GM06990 (cell line): Measurements from ENCODE around the gene AGRP.

Source experiments
- DNase-seq: peaks from one replicate; pipeline ENCODE4 v3.0.0-alpha.2; 2011; ENCODE audit not compliant: insufficient read length; ENCODE audit errors: extremely low read depth
- H3K27me3 ChIP-seq: replicated peaks from 2 replicates; pipeline ENCODE4 v1.6.0; 2011; ENCODE audit warnings: low read length; ENCODE audit not compliant: control insufficient read depth, insufficient read depth
- H3K36me3 ChIP-seq: 2 replicates; pipeline ENCODE4 v1.5.1; 2011; ENCODE audit warnings: low read length; ENCODE audit not compliant: control insufficient read depth, insufficient read depth
- H3K4me3 ChIP-seq: replicated peaks from 2 replicates; pipeline ENCODE4 v1.5.1; 2011; ENCODE audit warnings: low read depth, mild to moderate bottlenecking, control low read depth, low read length
- TF ChIP-seq, protein P1 (sequence below): IDR thresholded peaks from 2 replicates; pipeline ENCODE4 v1.5.1; 2011; ENCODE audit warnings: low read length, control low read depth, mild to moderate bottlenecking, inconsistent platforms; ENCODE audit not compliant: insufficient read depth, poor library complexity, severe bottlenecking

Gene AGRP

GRCh38 chr16:67454104-67454503 is 29.2 kb downstream of the AGRP start:
- H3K4me3 ChIP-seq = no peak overlapping the region
- no peak for DNase-seq
- TF ChIP-seq, protein P1, sequence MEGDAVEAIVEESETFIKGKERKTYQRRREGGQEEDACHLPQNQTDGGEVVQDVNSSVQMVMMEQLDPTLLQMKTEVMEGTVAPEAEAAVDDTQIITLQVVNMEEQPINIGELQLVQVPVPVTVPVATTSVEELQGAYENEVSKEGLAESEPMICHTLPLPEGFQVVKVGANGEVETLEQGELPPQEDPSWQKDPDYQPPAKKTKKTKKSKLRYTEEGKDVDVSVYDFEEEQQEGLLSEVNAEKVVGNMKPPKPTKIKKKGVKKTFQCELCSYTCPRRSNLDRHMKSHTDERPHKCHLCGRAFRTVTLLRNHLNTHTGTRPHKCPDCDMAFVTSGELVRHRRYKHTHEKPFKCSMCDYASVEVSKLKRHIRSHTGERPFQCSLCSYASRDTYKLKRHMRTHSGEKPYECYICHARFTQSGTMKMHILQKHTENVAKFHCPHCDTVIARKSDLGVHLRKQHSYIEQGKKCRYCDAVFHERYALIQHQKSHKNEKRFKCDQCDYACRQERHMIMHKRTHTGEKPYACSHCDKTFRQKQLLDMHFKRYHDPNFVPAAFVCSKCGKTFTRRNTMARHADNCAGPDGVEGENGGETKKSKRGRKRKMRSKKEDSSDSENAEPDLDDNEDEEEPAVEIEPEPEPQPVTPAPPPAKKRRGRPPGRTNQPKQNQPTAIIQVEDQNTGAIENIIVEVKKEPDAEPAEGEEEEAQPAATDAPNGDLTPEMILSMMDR = no peak
- peaks cover 34% of the 10 kb centered on the region for H3K36me3 ChIP-seq
- no peaks in the 10 kb centered on the region for H3K27me3 ChIP-seq

DNA sequence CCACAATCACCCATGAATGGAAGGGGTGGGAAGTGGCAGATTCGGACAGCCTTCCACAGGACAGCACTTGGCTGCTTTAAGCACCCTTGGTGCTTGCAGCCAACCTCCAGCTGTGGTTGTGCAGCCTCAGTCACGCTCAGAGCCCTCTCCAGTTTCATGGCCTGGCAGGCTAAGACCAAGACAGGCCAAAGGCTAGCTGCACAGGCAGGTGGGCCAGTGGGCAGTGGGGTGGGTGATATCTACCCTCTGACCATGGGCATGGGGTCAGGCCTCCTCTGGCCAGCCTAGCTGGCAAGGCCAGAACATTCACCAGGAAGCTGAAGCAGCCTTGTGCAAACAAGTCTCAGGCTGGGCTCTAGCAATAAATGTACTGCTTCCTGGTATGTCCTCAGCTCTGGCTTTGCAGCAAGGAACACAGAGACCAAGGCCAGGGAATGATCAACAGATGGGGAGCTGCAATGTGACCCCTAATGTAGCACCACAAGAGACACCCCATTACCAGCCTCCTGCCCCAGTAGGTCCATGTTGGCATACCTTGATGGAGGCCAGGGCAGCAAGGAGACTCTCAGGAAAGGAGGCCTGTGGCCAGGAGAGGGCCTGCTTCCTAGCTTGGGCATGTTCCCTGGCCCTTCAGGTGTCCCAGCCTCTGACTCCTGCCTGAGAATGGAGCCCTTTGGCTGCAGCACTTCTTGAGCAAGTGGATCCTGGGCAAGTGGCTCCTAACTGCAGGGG is 31.5 kb downstream of the AGRP start:
- no peak for DNase-seq
- H3K4me3 ChIP-seq = no peak overlapping the region
- H3K36me3 ChIP-seq = peaks cover 40% of the 10 kb centered on the region
- TF ChIP-seq, protein P1 = no peak
- no peaks in the 10 kb centered on the region for H3K27me3 ChIP-seq

DNA sequence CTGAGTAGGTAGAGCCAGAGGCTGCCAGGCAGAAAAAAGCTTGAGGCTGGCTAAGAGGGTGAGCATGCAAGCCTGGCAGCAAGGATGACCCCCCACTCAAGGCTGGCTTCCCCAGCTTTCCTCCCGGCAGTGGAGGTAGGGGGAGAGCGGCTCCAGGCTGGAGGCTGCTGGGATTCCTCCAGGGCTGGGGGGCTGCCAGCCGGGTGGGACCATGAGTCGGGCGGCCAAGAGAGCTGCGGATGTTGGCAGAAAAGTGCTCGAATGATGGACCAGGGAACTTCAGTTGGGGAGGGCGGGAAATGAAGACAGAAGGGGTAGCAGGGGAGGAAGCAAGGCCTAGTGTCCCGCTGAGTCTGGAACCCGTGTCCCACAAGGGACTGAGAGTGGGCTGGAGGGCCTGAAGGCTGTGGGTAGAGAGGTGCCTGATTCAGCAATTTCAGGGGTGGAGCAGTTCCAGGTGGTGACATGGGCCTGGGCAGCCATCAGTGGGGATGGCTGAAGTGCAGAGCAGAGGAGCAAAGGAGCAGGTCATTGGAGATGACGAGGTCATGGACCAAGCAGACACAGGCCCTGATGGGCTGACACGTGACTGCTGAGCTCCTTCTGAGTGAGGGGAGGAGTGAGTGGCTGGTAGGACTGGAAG is 32.2 kb downstream of the AGRP start:
- Histone ChIP-seq H3K27me3 (no peaks in the 10 kb centered on the region), H3K4me3 (no peak overlapping the region), H3K36me3 (peaks cover 40% of the 10 kb centered on the region)
- TF ChIP-seq, protein P1 = no peak
- no peak for DNase-seq

DNA sequence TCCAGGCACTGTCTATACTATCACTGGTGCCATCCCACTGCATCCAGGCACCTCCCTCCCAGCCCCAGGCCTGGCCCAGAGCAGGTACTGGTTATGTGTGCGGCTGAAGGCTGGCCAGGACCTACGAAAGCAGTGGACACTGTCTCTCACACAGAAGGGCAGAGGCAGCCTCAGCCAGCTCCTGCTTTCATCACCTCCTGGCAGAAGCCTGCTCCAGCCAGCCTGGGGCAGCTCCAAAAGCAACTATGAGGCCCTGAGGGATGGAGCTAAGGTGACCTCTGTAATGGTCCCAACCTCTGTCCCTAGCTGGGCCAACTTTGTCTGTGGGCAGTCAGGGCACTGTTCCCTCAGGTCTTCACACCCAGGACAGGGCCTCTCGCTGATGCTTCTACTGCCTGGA is 33.6 kb downstream of the AGRP start:
- H3K36me3 ChIP-seq = peaks cover 43% of the 10 kb centered on the region
- TF ChIP-seq, protein P1 = no peak
- no peak overlapping the region for H3K4me3 ChIP-seq
- no peak for DNase-seq
- no peaks in the 10 kb centered on the region for H3K27me3 ChIP-seq

DNA sequence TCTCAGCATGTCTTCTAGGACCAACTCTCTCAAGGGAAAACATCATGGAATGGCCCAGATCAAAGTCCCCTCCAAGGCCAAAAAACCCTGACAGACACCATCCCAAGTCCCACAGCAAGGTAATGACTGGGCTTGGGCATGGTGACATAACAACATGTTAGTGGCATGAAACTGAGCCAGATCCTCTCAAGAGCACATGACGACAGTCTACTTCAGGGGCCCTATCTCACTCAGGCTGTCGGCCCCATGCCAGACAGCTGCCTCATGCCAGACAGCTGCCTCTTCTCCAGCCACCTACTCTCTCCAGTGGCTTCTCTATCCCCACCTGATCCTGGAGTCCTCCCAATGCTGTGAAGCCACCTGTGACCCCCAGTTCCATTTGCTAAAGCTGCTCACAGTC is 34.0 kb downstream of the AGRP start:
- Histone ChIP-seq H3K36me3 (peaks cover 43% of the 10 kb centered on the region), H3K4me3 (no peak overlapping the region), H3K27me3 (no peaks in the 10 kb centered on the region)
- no peak for DNase-seq
- TF ChIP-seq, protein P1 = no peak

DNA sequence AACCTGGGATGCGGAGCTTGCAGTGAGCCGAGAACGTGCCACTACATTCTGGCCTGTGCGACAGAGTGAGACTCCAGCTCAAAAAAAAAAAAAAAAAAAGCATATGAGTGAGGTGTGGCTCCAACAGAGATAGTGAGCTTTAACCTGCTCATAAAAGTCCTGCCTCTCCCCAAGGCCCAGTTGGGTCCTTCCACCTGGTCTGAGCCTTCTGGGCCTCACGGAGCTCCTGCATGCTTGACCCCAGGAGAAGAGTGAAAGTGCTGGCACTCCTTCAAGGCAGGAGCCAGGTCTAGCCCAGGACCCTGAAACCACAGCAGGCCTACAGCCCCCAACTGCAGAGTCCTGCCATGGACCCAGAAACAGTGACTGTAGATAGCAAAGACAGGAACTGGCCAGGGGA is 34.8 kb downstream of the AGRP start:
- Histone ChIP-seq H3K4me3 (no peak overlapping the region), H3K36me3 (peaks cover 46% of the 10 kb centered on the region), H3K27me3 (no peaks in the 10 kb centered on the region)
- TF ChIP-seq, protein P1 = no peak
- no peak for DNase-seq
